Activated CD8-positive, alpha-beta memory T cell treated with anti-CD3 and anti-CD28 coated beads for 24 hours (primary cell): Measurements from ENCODE around the gene FANCC.

Source experiments
- DNase-seq: peaks from one replicate; pipeline ENCODE4 v3.0.0-alpha.2; 2020

Gene FANCC

DNA sequence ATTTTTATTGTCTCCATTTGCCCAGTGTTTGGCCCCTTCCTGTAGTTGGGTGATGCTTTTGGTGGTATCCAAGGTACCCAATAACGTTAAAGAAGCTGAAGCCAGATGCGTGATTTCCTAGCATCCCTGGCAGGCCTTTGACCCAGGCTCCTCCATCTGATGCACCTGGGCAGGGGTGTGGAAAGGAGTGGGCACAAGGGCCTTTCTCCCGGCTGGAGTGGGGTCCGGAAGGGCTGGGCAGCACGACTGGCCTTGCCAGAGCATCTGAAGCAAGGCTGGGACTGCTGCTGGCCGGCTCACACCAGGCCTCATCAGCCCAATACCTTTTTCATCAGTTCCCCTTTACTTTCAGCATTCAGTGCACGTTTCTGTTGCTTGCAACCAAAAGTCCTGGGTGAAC, 220.2 kb downstream of the FANCC start:
- DNase-seq, result no peak

DNA sequence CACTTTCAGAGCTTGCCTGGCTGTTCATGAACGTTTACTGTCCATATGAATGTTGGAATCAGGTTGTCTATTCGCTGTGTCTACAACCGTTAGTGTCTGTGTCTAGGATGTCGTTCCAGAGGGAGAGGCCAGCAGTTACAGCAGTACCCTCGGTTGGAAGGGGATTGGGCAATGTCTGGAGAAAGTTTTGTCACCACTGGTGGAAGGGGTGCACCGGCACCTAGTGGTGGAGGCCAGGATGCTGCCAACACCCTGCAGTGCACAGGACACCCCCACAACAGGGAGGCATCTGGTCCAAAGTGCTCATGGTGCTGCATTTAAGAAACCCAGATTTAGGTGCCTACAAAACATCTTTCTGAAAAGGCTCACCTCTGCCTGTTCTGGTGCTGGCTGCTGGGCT, 220.7 kb downstream of the FANCC start:
- DNase-seq, result no peak

DNA sequence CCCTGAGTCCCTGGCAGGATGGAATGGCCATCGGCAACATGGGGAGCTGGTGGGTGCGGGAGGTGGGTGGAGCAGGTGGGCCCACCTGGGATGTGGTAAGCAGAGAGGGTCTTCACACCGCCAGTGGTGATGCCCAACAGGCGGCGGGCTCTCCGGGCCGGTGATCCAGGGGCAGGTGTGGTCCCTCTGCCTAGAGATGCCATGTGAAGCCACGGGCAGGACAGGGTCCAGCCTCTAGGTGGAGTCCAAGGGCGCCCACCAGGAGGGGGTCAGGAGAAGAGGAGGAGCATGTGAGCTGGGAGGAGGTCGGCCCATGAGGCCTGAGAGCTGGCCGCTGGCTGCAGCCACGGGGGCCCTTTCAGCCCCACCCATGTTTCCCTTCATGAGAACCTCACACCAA, 221.1 kb downstream of the FANCC start:
- no peak for DNase-seq

DNA sequence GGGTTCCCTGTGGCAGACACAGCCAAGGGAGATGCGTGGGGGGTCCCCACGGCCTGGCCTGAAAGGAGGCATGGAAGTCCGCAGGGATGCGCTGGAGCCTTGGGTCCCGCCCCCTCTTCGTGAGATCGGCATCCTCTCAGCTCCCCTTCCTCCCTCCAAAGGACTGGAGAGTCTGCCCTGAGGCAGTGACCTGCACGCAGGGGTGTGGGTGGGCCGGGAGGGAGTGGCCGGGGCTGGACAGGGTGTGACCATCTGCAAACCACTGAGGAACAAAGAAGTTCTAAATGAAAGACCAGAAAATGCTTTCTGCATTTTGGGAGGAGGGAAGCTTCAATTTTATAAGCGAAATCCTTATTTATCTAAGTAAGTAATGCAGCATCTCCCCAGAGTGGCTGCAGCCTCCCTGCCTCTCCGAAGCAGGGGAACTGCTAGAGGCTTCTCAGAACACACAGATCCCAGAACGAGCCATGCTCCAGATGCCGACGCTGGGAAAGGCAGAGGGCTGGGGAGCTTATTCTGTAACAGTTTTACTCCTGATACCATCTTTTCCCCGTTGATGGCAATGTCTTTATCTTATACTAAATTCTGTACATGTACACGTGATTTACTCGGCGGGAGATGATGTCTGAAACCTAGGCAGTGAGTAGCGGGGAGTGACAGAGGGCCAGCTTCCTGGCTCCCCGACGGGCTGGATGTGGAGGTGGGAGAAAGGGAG, 221.7 kb downstream of the FANCC start:
- DNase-seq, result no peak

DNA sequence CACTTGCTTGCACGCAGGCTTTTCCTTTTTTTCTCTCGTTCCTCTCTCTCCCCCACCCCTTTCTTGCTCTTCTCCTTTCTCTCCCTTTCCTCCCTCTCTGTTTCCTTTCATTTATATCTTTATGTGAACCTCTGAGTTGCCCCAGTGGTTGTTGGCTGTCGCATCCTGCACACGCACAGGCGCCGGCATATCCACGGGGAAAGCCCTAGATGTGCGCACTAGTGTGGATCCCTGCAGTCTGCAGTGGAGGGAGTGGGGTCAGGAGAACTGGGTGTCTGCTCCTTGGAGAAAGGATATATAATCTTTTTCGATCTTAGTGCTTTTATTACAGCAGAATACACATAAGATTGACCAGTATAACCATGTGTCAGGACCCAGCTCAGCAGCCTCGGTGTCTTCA, 223.5 kb downstream of the FANCC start:
- no peak for DNase-seq

DNA sequence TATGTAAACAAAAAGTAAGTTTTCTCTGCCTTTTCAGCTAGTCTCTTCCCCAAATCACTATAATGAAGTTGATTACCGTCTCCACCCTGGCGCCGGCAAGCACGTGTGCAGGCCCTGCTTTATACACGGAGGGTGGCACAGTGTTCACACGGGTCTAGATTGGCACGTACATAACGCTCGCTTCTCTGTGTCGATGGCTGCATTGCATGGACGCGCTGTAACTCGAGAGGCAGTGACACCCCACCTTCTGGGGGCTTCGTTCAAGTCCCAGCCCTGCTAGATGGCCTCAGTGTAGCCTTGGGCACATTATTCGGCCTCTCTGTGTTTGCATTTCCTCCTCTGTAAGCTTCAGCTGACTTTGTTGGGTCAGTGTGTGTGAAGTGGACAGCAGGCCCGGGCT, 223.9 kb downstream of the FANCC start:
- no peak for DNase-seq

DNA sequence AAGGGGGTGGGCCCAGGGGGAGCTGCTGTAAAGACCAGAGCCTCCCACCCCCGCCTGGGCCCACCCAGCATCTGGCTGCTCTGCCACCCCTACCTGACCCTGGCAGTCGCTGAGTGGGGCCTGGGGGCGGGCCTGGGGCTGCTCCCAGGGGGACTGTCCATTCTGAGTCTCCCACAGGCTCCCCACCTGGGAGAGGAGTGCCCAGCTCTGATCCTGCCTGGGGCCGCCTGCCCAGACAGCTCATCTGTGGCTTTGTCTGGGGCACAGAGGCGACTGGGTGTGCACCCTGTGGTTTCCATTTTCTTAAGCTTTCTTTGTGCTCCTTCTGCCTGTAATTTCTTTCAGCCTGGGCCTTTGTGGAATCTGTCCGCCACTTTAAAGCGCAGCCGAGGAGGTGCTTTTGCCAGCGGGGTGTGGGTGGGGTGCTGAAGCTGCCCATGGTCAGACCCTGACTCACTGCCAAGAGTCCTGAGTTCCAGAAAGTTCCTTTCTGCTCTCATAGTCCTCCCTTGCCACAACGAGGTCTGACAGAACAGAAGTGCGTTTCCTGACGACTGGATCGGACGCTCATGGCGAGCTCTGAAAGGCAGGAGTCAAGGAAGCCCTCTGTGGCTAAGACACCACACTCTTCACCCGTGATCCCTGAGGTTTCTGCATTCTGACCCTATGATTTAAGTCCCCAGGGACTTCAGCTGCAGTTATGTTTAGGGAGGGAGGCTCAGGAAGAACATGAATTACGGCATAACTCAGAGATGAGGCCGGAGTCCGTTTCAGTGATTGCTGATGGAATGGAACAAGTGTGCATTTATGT, 225.0 kb downstream of the FANCC start:
- DNase-seq, result no peak

DNA sequence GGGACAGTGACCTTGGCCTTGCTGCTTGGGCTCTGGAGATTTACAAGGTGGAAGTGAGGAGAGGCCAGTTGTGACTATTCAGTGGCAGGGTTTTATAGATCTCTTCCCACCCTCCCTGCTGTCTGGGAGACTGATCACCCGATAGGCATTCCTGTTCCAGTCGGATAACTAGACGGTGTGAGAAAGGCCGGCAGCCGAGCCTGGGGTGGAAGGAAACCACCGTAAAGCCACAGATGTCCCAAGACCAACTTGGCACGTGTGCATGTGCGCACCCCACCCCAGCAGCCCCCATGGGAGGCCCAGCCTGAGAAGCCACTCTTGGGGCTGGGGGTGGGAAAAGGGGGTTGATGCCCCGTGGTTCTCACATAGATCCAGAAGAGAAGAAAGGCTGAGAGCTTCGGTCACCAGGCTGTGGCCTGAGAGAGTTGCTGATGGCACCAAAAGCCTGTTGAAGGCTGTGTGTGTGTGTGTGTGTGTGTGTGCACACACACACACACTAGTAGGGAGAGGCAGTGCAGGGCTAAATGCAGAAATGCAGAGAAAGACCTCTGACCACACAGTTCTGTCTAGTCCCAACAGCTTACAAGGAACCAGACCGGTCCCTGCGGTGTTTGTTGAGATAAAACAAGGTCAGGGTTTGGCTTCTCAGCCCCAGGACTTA, 225.8 kb downstream of the FANCC start:
- no peak for DNase-seq

DNA sequence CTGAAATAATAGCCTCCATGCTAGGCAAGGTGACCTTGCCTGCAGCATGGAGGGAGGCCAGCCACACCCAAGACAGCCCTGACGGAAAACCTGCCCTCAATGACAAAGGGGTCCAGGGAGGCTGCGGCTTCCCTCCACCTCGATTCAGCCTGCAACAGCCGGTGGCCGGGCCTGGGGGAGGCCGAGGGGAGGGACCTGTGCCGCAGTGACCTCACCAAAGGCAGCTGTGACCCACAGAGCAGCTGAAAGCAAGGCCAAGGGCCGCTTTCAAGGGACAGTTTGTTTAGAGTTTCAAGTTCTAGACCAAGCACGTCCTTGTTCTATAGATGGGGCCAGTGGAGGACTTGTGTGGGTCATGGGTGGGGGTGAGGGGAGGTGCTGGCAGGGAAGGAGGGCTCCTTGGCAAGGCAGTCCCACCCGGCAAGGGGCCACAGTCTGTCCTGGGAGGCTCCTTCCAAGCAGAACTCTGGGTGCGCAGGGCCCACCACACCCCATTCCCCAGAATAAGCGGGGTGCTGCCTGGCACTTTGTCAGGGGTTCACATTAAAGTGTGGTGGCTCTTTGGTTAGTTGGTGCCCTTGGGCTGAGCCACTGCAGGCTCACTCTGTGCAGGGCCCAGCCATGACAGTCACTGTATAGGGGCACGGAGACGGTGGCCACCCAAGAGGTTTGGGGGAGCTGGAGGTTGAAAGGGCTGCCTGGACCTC, 226.5 kb downstream of the FANCC start:
- no peak for DNase-seq

DNA sequence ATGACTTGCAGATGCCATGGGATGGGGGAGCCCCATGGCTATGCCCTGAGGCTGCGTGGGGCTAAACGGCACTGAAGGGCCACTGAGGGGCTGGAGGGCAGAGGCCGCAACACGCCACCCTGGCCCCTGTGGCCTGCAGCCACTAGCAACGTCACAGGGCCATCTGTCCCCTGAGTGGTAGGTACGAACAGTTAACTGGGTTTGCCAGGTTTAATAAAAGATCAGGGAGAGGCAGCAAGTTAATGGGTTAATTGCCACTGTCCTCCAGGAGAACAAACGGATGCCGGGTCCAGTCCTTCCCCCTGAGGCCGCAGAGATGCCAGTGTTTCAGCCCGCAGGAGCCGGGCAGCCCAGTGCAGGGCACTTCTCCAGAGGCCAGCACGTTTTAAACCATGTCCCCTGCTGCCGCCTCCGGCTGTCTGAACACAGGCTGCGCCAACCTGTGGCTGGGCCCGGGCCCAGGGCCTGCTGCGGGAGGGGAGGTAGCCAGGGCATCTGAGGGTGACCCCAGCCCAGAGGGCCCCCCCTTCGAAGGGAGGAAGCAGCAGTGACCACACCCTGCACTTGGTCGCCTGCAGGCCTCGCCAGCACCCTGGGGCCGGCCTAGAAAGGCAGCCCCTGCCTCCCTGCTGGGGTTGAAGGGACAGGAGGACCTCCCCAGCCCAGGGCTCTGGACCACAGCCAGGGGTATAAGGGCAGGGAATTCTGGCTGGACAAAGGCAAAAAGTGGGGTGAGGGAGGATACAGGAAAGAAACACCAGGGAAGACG, 227.3 kb downstream of the FANCC start:
- DNase-seq, result no peak

DNA sequence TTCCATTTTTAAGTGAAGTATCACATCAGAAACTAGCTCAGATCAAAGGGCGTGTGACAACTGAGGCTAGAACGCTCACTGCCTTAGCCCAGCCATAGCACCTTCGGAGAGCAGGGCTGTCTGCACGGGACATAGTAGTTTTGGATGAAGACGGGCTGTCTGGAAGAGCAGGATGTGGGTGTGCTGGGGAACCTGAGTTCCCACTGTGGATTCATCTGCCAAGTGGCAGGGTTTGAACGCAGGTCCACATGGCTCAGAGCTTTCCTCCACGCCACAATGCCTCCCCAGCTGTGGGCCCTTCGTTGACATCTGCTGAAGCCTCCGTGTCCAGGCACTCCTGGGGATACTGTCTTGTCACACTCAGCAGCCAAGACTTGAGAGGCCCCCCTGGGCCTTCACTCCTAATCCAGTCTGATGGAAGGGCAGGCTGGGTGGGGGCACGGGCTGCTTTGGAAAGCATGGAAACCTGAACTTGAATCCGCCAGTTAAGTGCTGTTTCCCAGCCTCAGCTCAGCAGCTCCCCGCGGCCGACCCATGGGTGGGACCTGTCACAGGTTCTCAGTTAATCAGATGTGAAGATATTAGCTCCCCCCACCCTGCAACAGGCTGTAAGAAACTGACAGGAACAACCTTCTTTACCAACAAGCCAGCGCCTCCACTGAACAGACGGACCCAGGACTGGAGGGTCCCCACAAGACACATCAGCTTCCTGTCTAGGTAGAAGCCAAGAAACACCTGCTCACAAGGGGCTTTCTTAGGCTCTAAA, 228.1 kb downstream of the FANCC start:
- DNase-seq, result no peak

DNA sequence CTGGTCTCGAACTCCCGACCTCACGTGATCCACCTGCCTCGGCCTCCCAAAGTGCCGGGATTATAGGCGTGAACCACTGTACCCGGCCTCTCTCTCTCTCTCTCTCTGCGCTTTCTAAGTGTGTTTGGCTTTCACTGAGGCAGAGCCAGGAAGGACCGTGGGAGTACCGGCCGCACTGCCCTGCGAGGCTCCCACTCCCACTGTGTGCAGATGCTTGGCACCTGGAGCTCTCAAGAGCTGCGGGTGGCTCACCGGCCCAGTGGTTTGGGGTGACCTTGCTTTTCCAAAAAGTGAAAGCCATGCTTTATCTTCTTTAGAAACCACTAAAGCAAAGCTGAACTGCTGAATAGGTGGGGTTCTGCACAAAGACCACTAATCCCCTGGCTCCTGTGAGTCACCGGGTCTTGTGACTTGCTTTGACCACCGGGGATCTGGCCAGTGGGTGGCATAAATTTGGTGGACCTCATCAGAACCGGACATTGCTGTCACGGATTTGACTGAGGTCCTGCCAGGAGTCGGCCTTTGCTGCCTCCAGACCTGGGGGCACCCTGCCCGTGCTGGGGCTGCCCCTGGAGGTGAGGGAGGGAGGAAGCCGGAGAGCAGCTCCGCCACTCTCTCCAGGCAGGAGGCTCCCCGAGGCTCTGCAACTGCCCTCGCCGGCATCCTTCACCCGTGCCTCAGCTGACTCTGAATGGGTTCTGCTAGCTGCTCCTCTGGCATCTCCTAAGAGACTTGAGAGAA, 228.9 kb downstream of the FANCC start:
- no peak for DNase-seq

DNA sequence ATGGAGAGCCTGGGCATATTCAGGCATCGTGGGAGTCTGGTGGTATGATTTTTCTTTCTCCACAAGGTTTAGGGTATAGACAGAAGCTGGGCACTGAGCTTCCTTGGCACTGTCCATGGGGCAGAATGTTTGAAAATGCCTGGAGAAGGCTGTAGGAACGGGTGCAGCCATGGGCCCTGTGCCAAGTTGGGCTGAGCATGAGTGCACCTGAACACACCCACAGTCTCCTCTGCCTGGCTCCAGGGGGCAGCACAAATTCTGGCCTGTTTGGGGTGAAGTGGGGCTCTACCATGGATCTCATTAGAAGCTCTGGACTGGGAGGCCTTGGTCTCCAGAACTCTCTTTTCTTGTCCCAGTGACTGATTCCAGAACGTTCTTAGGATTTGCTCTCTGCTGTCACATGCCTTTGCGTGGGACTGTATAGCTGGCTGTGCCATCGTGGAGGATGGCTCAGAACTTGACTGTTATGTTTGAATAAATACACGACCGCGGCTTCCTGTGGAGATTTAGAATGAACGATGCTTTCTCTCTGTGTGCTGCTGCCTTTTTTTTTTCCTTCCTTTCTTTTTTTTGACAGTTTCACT, 229.8 kb downstream of the FANCC start:
- DNase-seq, result no peak

DNA sequence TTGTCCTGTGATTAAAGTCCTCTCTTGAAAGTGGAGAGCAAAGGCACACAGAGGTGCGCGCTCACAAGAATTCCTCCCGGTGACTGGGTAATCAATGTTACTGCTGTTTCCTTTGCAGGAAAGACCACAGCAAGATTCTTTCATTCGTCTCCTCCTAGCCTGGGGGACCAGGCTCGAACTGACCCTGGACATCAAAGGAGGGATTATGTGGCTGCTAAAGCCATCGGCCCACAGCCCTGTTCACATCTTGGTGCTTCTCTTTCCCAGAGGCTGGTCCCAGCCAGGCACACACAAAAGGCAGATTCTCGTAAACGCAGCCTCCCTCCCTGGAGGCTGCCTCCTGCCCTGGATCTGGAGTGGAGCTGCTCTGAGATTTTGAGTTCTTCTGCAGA, 230.9 kb downstream of the FANCC start:
- no peak for DNase-seq

DNA sequence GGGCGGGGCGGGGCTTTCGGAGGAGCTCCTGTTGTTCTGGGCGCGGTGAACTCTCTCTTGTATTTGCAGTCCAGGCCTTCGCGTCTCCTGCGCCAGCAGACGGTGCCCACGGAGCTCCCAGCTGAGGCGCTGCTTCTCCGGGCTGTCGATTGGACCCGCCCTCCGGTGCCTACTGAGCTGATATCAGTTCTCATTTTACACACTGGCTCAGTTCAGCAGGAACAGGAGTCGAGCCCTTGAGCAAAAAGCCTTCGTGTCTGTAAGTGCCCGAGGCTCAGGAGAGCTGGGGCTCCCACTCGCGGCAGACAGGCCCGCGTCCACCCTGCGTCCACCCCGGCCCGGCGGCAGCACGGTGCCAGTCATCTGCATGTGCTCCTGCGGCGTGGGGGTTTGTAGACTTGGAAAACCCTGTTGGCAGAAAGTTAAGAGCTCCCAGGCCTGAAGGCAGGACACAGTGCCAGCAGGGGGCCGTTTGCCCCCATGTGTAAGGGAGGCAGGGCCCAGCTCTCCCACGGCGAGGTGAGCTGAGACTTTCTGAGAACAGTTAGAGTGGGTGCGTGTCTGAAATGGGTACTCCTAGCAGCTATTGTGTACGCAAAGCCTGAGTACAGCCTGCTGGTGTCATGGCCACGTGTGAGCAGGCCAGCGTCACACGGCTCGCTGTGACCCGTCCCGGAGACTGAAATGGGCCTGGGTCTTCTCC, 231.5 kb downstream of the FANCC start:
- no peak for DNase-seq

DNA sequence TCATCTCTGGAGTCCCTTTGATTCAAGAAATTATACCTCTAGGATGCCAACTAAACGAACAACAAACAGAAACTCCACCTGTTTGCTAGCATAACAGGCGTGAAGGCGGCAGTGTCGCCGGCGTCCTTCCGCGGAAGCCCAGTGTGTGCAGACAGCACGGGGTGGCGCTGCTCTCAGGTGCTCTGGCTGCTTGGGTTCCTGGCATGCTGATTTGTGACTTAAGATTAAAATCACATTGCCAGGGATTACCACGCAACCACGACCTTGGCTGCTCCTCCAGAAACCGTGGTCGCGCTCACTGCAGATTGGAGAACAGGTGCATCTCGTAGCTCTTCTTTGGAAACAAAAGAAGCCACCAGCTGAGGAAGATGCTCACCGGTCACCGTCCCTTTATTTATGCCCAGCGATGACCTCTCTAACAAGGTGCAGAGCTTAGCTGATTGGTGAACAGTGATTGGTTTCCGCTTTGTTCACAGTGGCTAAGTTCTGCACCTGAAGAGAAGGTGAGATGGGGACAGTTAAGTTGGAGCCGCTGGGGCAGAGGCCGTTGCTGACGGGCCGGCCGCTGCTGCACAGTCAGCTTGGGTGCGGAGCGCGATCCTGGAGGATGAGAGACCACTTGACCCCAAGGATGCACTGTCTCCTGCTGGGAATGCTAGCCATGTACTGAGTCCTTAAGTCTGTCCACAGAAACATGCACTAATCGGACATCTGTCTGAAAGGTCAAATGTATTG, 232.3 kb downstream of the FANCC start:
- no peak for DNase-seq

DNA sequence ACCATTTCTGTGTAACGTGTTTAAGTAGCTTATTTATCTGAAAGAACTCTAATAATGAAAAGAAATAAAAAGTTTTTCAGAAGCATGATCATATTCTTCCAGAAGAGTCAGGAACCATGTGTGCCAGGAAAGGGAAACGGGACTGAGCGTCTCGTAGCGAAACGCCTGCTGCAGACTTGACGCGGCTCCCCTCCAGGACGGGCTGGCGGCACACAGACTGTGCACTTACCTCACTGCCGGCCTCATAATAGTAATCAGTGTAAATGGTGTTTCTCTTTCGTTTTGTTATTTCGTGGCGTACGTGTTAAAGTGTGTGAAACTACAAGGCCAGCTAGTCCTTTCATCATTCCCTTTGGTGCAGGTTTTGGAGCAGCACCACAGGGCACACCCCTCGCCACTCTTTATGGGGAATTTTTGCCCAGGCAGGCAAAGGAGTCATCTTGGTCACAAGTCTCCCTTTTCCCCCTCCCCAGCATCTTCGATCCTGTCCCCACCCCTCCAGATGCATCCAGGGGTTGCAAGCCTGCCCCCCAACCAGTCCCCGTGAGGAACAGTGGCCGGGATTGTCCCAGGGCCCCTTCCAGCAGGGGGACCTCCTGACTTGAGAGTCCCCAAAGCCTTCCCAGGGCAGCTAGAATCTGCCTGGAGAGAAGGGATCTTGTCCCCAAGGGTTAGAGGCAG, 233.1 kb downstream of the FANCC start:
- DNase-seq, result no peak

DNA sequence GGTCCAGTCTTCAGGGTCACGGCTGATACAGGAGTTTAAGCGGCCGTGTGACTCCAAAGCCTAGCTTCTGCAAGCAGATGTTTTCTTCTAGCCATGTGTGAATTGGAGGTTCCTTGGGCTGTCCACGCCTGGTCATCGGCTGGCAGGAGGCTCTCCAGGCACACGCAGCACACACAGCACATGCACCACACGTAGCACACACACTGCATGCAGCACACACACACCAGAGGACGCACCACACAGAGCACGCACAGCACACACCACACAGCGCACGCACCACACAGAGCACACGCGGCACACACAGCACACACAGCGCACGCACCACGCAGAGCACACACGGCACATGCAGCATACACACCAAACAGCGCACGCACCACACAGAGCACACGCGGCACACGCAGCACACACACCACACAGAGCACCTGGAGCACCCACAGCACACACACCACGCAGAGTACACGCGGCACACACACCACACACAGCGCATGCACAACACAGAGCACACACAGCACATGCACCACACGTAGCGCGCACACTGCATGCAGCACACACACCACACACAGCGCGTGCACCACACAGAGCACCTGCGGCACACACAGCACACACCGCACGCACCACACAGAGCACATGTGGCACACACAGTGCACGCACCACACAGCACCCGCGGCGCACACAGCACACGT, 234.3 kb downstream of the FANCC start:
- DNase-seq, result no peak
